HG02642 (cell line): ENCODE measurements around the gene SRBD1.

Experiments
- ATAC-seq: cut with Tn5 transposase; IDR thresholded peaks from one replicate; pipeline ENCODE4 v1.9.1; 2021; ENCODE audit warnings: mild to moderate bottlenecking; ENCODE audit not compliant: unreplicated experiment, poor library complexity

The SRBD1 gene

GRCh38 chr2:45494275-45494977, 116.6 kb downstream of the SRBD1 start:
- no peak for ATAC-seq

DNA sequence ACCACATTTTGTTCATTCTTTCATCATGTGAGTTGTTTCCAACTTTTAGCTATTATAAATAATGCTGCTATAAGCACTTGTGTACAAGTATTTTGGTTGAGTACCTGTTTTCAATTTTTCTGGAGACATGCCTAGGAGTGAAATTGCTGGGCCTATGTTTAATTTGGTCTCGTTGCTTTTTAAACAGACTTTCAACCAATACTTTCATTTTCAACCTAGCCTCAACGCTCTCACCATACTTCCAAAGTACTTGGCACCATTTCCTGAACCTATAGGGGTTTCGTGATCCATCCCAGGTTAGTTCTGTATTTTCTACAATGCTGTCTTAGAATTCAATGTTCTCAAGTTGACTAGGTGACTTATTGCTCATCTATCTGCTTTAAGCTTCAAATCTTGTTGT, 126.1 kb downstream of the SRBD1 start:
- ATAC-seq = no peak

GRCh38 chr2:45483997-45484396, 127.1 kb downstream of the SRBD1 start:
- no peak for ATAC-seq

GRCh38 chr2:45477546-45477945, 133.5 kb downstream of the SRBD1 start:
- no peak for ATAC-seq

GRCh38 chr2:45470531-45470930, 140.5 kb downstream of the SRBD1 start:
- ATAC-seq = no peak

DNA sequence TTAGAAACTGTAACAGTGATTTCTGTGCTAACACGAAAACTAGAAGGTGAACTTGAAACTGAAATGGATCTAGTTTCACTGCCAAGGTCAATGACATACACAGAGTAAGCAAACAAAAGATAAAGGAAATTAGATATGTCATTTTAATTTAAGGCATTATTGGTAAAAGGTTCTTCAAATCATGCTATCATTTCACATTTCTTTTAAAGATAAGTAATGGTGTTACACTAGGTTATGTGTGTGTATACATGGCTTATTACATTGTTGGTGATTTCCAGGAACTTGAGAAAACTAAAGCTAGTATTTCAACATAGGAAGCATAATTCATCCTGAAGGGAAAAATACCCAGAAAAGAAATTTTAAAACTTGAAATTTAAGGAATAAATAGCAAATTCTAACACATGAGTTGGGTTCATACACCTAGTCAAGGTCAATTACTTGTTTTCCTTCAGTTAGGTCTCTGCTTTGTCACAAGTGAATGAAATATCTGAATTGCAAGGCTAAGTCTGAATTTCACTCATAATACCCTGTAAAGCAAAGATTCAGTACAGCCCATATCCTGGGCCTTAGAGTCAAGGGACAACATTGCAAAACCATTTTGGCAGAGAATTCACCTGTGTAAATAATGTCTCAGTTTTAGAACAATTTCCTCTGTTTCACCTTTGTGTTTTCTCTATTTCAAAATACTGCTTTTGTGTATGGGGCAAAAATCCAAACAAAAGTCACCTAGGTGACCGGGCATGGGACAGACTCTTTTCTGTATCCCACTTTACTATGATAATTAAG, 141.6 kb downstream of the SRBD1 start:
- no peak for ATAC-seq

DNA sequence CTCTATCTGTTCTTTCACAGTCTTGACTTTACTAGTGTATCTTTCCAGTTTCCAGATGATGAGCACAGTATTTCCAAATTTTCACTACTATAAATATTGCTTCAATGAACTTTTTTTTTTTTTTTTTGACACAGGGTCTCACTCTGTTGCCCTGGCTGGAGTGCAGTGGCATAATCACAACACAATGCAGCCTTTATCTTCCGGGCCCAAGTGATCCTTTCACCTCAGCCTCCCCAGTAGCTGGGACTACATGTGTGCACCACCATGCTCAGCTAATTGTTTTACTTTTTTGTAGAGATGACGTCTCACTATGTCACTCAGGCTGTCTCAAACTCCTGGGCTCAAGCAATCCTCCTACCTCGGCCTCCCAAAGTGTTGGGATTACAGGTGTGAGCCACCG, 142.8 kb downstream of the SRBD1 start:
- ATAC-seq = no peak

DNA sequence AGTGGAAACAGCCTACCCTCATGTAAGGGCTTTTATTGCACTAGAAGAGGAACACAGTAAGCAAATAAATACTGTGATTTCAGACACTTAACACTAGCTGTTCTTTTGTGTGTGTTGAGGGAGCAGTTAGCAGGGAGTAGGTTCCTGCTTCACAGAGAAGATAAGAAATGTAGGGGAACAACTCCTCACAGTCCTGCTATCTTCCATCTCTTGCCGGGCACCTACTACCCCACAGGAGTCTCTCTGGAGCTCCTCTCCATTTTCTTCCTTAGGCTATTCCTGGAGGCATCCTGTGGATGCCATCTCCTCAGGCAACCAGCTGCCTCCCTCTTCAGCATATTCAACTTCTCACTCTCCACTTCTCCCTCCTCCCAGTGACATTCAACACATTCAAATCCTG, 145.0 kb downstream of the SRBD1 start:
- ATAC-seq = no peak

- ATAC-seq = no peak
Observed at GRCh38 chr2:45460825-45461224, 150.2 kb downstream of the SRBD1 start.

- ATAC-seq = no peak
Observed at GRCh38 chr2:45459860-45460259, 151.2 kb downstream of the SRBD1 start.

GRCh38 chr2:45458909-45459563, 152.0 kb downstream of the SRBD1 start:
- no peak for ATAC-seq

GRCh38 chr2:45457211-45457945, 153.7 kb downstream of the SRBD1 start:
- ATAC-seq = no peak

DNA sequence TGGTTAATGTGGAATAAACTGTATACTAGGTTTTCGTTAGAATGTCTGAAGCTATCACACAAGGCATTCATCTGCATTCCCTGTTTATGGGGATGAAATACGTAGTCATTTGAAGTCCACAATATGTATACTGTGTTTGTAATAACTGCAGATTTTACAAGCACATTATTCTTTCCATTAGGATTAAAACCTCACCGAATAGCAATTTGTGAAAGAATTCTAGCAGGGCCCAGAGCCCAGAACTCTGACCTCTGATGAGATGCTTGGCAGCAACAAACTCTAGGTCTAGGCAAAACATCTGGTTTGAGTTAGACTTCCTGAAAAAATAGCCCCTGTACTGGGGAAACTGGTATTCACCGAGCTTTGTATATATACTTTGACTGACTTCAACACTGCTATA, 158.2 kb downstream of the SRBD1 start:
- ATAC-seq = no peak

GRCh38 chr2:45450634-45451033, 160.4 kb downstream of the SRBD1 start:
- ATAC-seq = no peak

DNA sequence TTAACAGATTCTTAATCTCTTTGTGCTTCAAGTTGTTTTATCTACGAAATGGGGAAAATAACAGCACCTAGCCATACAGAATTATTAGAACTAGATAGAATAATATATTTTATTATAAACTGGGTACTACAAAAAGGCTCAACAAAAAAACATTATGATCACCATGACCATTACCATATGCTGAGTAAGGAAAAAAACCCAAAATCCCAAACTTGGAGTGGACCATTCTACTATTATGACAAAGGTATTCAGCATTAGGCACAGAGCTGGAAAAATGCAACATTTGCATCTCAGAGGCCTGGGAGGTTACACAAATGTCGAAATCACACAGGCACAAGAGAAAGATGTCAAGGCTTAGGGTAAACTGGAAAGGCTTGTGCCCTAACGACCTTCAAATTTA, 162.8 kb downstream of the SRBD1 start:
- ATAC-seq = no peak

- no peak for ATAC-seq
Observed at GRCh38 chr2:45446016-45446415, 165.1 kb downstream of the SRBD1 start.

DNA sequence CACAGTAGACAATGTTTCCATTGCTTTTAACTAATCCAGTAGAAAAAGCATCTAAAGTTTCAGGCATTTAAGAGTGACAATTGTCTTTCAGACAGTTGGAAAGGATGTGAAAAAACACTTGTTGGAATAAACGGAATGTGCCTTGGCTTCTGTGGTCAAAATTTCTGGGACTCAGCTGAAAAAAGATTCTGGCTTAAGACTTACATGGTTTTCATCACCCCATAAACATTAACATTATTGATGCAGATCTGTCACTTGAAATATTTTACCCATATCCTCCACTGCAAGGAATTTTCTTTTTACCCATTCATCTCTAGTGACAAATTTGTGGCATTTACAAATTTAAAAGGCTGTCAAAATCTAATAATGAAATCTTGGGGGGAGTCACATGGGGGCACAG, 166.0 kb downstream of the SRBD1 start:
- no peak for ATAC-seq

- no peak for ATAC-seq
Observed at GRCh38 chr2:45443012-45443411, 168.1 kb downstream of the SRBD1 start.

GRCh38 chr2:45442026-45442425, 169.0 kb downstream of the SRBD1 start:
- ATAC-seq = no peak

DNA sequence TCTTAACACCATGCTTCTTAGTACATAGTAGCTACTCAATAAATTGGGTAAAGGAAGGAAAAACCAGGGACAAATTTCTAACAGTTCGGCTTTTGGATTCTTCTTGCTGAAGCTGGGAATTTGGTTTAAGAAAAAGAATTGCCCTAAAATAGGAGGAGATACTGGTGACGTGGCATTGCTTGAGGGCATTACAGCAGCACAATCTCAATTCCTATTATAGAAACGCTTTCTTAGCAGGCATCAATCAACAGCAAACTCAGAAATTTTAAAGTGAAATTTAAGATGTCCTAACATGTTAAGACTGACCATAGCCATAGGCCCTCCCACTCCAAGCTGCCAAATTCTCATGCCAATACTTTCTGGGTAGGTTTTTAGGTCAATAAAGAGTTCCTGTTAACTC, 169.5 kb downstream of the SRBD1 start:
- no peak for ATAC-seq
